Measurements from ENCODE around the gene CWC22.
"Not testable (repeated sequence)": the region's sequence is repeated elsewhere in the genome, so short reads cannot be mapped to it uniquely, and the experiment has no call there.

CWC22 gene

GRCh38 chr2:180003073-180003472, 4.0 kb downstream of the CWC22 start:
- DNase-seq (ENCODE audit: low read depth): no peak

- no peak for DNase-seq (ENCODE audit: low read depth)
Observed at GRCh38 chr2:180002198-180002770, 4.8 kb downstream of the CWC22 start.

- DNase-seq (ENCODE audit: low read depth): no peak
Observed at GRCh38 chr2:180001726-180002125, 5.4 kb downstream of the CWC22 start.

- no peak for DNase-seq (ENCODE audit: low read depth)
Observed at GRCh38 chr2:180000434-180000833, 6.7 kb downstream of the CWC22 start.

GRCh38 chr2:179999000-179999399, 8.1 kb downstream of the CWC22 start:
- DNase-seq (ENCODE audit: low read depth): no peak

- DNase-seq (ENCODE audit: low read depth): no peak
Observed at GRCh38 chr2:179995741-179996515, 11.2 kb downstream of the CWC22 start.

GRCh38 chr2:179991344-179991743, 15.8 kb downstream of the CWC22 start:
- DNase-seq (ENCODE audit: low read depth): no peak

- DNase-seq (ENCODE audit: low read depth): no peak
Observed at GRCh38 chr2:179990676-179991317, 16.3 kb downstream of the CWC22 start.

GRCh38 chr2:179987916-179988315, 19.2 kb downstream of the CWC22 start:
- no peak for DNase-seq (ENCODE audit: low read depth)

- DNase-seq (ENCODE audit: low read depth): no peak
Observed at GRCh38 chr2:179985163-179985820, 21.8 kb downstream of the CWC22 start.

GRCh38 chr2:179983250-179983932, 23.7 kb downstream of the CWC22 start:
- no peak for DNase-seq (ENCODE audit: low read depth)

- no peak for DNase-seq (ENCODE audit: low read depth)
Observed at GRCh38 chr2:179981085-179981484, 26.0 kb downstream of the CWC22 start.

- no peak for DNase-seq (ENCODE audit: low read depth)
Observed at GRCh38 chr2:179974761-179975160, 32.3 kb downstream of the CWC22 start.

GRCh38 chr2:179966778-179967394, 40.2 kb downstream of the CWC22 start:
- DNase-seq (ENCODE audit: low read depth): no peak

GRCh38 chr2:179965291-179966258, 41.5 kb downstream of the CWC22 start:
- no peak for DNase-seq (ENCODE audit: low read depth)

GRCh38 chr2:179963626-179964025, 43.5 kb downstream of the CWC22 start:
- DNase-seq (ENCODE audit: low read depth): no peak

GRCh38 chr2:179958251-179958650, 48.8 kb downstream of the CWC22 start:
- not testable (repeated sequence) for DNase-seq (ENCODE audit: low read depth)

- DNase-seq (ENCODE audit: low read depth): no peak
Observed at GRCh38 chr2:179954026-179954425, 53.1 kb downstream of the CWC22 start.

GRCh38 chr2:179953359-179953758, 53.7 kb downstream of the CWC22 start:
- DNase-seq (ENCODE audit: low read depth): no peak

GRCh38 chr2:179952658-179953057, 54.4 kb downstream of the CWC22 start:
- no peak for DNase-seq (ENCODE audit: low read depth)

- no peak for DNase-seq (ENCODE audit: low read depth)
Observed at GRCh38 chr2:179951680-179952079, 55.4 kb downstream of the CWC22 start.
